H1 (cell line): ENCODE results near the gene ADGRV1. TPM values are rescaled to one million over a fixed set of nuclear protein-coding genes. Genes with fewer than 3 reads are reported as not detected.
A peak's percentile ranks its signal among the peaks of the same experiment; 100 is the strongest.

Experiments
- CTCF ChIA-PET: fragments of 300-600 bp; sonication (Branson Sonifier 250); formaldehyde crosslinking; loops from one replicate; lab custom pipeline; 2021; ENCODE audit not compliant: partially characterized antibody; lab: Charles Lee
- POLR2A ChIA-PET: fragments of 300-600 bp; sonication (Branson Sonifier 250); formaldehyde crosslinking; loops from one replicate; lab custom pipeline; 2021; ENCODE audit warnings: inconsistent platforms; ENCODE audit not compliant: partially characterized antibody; lab: Charles Lee
- DNase-seq, 2 experiments: peaks; one replicate each; pipeline versions ENCODE4 v3.0.0 to v3.0.0-alpha.2; 2010 to 2022; ENCODE audit warnings: low spot score in 2 of 2, low read depth in 1 of 2, mixed read lengths in 1 of 2
- FAIRE-seq: peaks from 2 replicates; lab custom pipeline; 2011; peaks lifted over from hg19 to GRCh38; lab: Jason Lieb, UNC
- H2AFZ ChIP-seq: 2 replicates; pipeline ENCODE4 v1.8.1; 2012; ENCODE audit warnings: low read length, inconsistent platforms
- H2AK5ac ChIP-seq: 2 replicates; pipeline ENCODE4 v1.6.1; 2013; ENCODE audit warnings: low read depth, low read length
- H2BK120ac ChIP-seq: replicated peaks from 2 replicates; pipeline ENCODE3; 2013; ENCODE audit warnings: low read depth, low read length, inconsistent platforms
- H2BK12ac ChIP-seq: 2 replicates; pipeline ENCODE4 v1.6.1; 2013; ENCODE audit warnings: low read depth, low read length
- H2BK15ac ChIP-seq: 2 replicates; pipeline ENCODE4 v1.6.1; 2013; ENCODE audit warnings: low read length
- H2BK20ac ChIP-seq: 2 replicates; pipeline ENCODE4 v1.6.1; 2013; ENCODE audit warnings: low read length
- H2BK5ac ChIP-seq: 2 replicates; pipeline ENCODE4 v1.6.1; 2013; ENCODE audit warnings: low read depth, low read length
- H3K14ac ChIP-seq: 2 replicates; pipeline ENCODE4 v1.6.1; 2013; ENCODE audit warnings: inconsistent platforms; ENCODE audit not compliant: insufficient read length
- H3K18ac ChIP-seq: 2 replicates; pipeline ENCODE4 v1.6.1; 2013; ENCODE audit warnings: low read length; ENCODE audit errors: extremely low read depth
- H3K23ac ChIP-seq: 2 replicates; pipeline ENCODE4 v1.6.1; 2013; ENCODE audit warnings: inconsistent platforms; ENCODE audit not compliant: insufficient read length
- H3K23me2 ChIP-seq: 2 replicates; pipeline ENCODE4 v1.6.1; 2013; ENCODE audit warnings: low read depth, low read length
- H3K27ac ChIP-seq: 2 replicates; pipeline ENCODE4 v1.6.1; 2011; ENCODE audit warnings: low read depth, low read length, inconsistent platforms
- H3K27me3 ChIP-seq, 4 experiments: replicated peaks in 1 of 4; 1 replicate in 1 of 4; 2 replicates in 3 of 4; pipeline versions ENCODE4 v1.6.1 to v1.8.1; 2011 to 2013; ENCODE audit warnings: low read length in 3 of 4, mild to moderate bottlenecking in 3 of 4, inconsistent platforms in 2 of 4, mixed read lengths in 2 of 4, moderate library complexity in 1 of 4; ENCODE audit not compliant: control insufficient read depth in 3 of 4, insufficient read depth in 3 of 4; ENCODE audit errors: extremely low read depth in 1 of 4
- H3K36me3 ChIP-seq, 4 experiments: 2 replicates each; pipeline versions ENCODE4 v1.6.1 to v1.8.1; 2011 to 2013; ENCODE audit warnings: mild to moderate bottlenecking in 4 of 4, low read length in 3 of 4, moderate library complexity in 2 of 4, control low read depth in 1 of 4, inconsistent platforms in 1 of 4; ENCODE audit not compliant: insufficient read depth in 4 of 4, control insufficient read depth in 2 of 4
- H3K4ac ChIP-seq: replicated peaks from 2 replicates; pipeline ENCODE3; 2013; ENCODE audit warnings: low read length, low read depth, mixed read lengths, inconsistent platforms; ENCODE audit not compliant: insufficient read length
- H3K4me1 ChIP-seq, 4 experiments: replicated peaks in 1 of 4; 1 replicate in 1 of 4; 2 replicates in 3 of 4; pipeline versions ENCODE4 v1.6.1 to v1.8.1; 2011 to 2013; ENCODE audit warnings: low read length in 3 of 4, inconsistent platforms in 2 of 4, mixed read lengths in 1 of 4; ENCODE audit not compliant: insufficient read depth in 4 of 4, control insufficient read depth in 3 of 4
- H3K4me2 ChIP-seq, 2 experiments: 2 replicates each; pipeline versions ENCODE4 v1.6.1 to v1.8.1; 2011 to 2013; ENCODE audit warnings: low read depth in 2 of 2, low read length in 2 of 2, control low read depth in 1 of 2, inconsistent platforms in 1 of 2, mild to moderate bottlenecking in 1 of 2; ENCODE audit not compliant: insufficient read depth in 1 of 2
- H3K4me3 ChIP-seq, 4 experiments: fragments of 200-600, 300-600 bp in 1 of 4; sonication (generic), shearing (Covaris generic), sonication (Bioruptor Twin) in 1 of 4; 2 replicates each; pipeline versions ENCODE4 v1.5.1 to v1.8.1; 2011 to 2016; ENCODE audit warnings: low read length in 4 of 4, low read depth in 3 of 4, control low read depth in 2 of 4, inconsistent platforms in 2 of 4, mild to moderate bottlenecking in 2 of 4, mixed read lengths in 1 of 4, moderate library complexity in 1 of 4; ENCODE audit not compliant: insufficient read depth in 2 of 4; ENCODE audit errors: extremely low read depth in 1 of 4
- H3K56ac ChIP-seq: replicated peaks from 2 replicates; pipeline ENCODE3; 2013; ENCODE audit warnings: low read depth, mild to moderate bottlenecking, mixed read lengths, low read length, inconsistent platforms; ENCODE audit not compliant: insufficient read length
- H3K79me1 ChIP-seq: 2 replicates; pipeline ENCODE4 v1.6.1; 2013; ENCODE audit warnings: low read depth, low read length, control low read depth
- H3K79me2 ChIP-seq, 2 experiments: 2 replicates each; pipeline versions ENCODE4 v1.6.1 to v1.8.1; 2012 to 2013; ENCODE audit warnings: low read length in 2 of 2, mild to moderate bottlenecking in 2 of 2, inconsistent platforms in 1 of 2; ENCODE audit not compliant: insufficient read depth in 2 of 2, control insufficient read depth in 1 of 2
- H3K9ac ChIP-seq, 4 experiments: replicated peaks in 1 of 4; 1 replicate in 1 of 4; 2 replicates in 3 of 4; pipeline versions ENCODE4 v1.6.1 to v1.8.1; 2011 to 2013; ENCODE audit warnings: low read depth in 3 of 4, low read length in 3 of 4, control low read depth in 2 of 4, mild to moderate bottlenecking in 2 of 4, moderate library complexity in 2 of 4, inconsistent platforms in 1 of 4; ENCODE audit errors: extremely low read depth in 1 of 4
- H3K9me3 ChIP-seq, 2 experiments: 2 replicates each; pipeline versions ENCODE4 v1.6.1 to v1.8.1; 2012 to 2013; ENCODE audit warnings: mild to moderate bottlenecking in 2 of 2, moderate library complexity in 2 of 2, control low read depth in 1 of 2, inconsistent platforms in 1 of 2, low read depth in 1 of 2, low read length in 1 of 2, mixed read lengths in 1 of 2; ENCODE audit not compliant: insufficient read depth in 2 of 2
- H4K20me1 ChIP-seq, 2 experiments: replicated peaks in 1 of 2; 2 replicates each; pipeline versions ENCODE3 to v1.8.1; 2011 to 2013; ENCODE audit warnings: inconsistent platforms in 2 of 2, low read length in 2 of 2, mild to moderate bottlenecking in 1 of 2; ENCODE audit not compliant: insufficient read depth in 2 of 2, control insufficient read depth in 1 of 2
- H4K5ac ChIP-seq: 2 replicates; pipeline ENCODE4 v1.6.1; 2013; ENCODE audit warnings: low read length, low read depth, mixed read lengths, inconsistent platforms; ENCODE audit not compliant: insufficient read length
- H4K8ac ChIP-seq: 2 replicates; pipeline ENCODE4 v1.8.0; 2013; ENCODE audit warnings: mild to moderate bottlenecking, moderate library complexity, low read length, inconsistent platforms; ENCODE audit not compliant: insufficient read depth; ENCODE audit errors: extremely low read depth
- H4K91ac ChIP-seq: replicated peaks from 2 replicates; pipeline ENCODE3; 2013; ENCODE audit warnings: low read length, mixed read lengths, inconsistent platforms; ENCODE audit not compliant: insufficient read length
- TCF12 ChIP-seq: IDR thresholded peaks from 2 replicates; pipeline ENCODE4 v1.6.1; 2011; ENCODE audit warnings: low read depth, mild to moderate bottlenecking, low read length
- WGBS, 2 experiments: shearing (Covaris generic) in 1 of 2; methylation state at CpG; one replicate each; pipeline versions ENCODE4 v1.1.6 to v1.1.7; 2013 to 2015; ENCODE audit warnings: low lambda C conversion rate in 2 of 2, mixed read lengths in 2 of 2, inconsistent platforms in 1 of 2, low coverage in 1 of 2, missing lambda C conversion rate in 1 of 2; ENCODE audit not compliant: insufficient replicate concordance in 2 of 2, insufficient coverage in 1 of 2, insufficient read length in 1 of 2; ENCODE audit errors: extremely low coverage in 1 of 2, missing lambda C conversion rate in 1 of 2; 5-methylcytosine and 5-hydroxymethylcytosine counted together
- polyA plus RNA-seq, 7 experiments: library from polyadenylated mRNA; depleted of rRNA in 3 of 7; stranded (reverse) in 5 of 7; unstranded in 2 of 7; fragments of >200 nt in 5 of 7; fragments of 200-250 nt in 2 of 7; gene quantifications; 1 replicate in 5 of 7; 2 replicates in 1 of 7; 4 replicates in 1 of 7; pipeline versions ENCODE4 v1.2.1 to v1.2.3, GENCODE V29; 2011 to 2013; ENCODE audit warnings: missing spikeins in 2 of 7, mixed read lengths in 2 of 7
- total RNA-seq: library from RNA; stranded (reverse); fragmentation: NEBNext Ultra II Directional; extraction: Animal tissue kit (Norgen Biotek cat#: 25700); gene quantifications from 2 replicates; pipeline ENCODE4 v1.2.1, GENCODE V29; 2021

The ADGRV1 gene
- total and polyA plus RNA-seq, 2 of the 8 experiments (the other 6 are each of a cell fraction or from before 2014, with no cell fraction given), result 53.1 to 62.2 TPM

- no peaks in the 10 kb centered on the region for H3K23me2 ChIP-seq
- no peak overlapping the region for H2AFZ ChIP-seq
- H3K36me3 ChIP-seq, result no peaks in the 10 kb centered on the region
- H2BK12ac ChIP-seq, result no peak overlapping the region
- no peak overlapping the region for H2BK5ac ChIP-seq
- no peak overlapping the region for H4K8ac ChIP-seq
- no peaks in the 10 kb centered on the region for H3K9me3 ChIP-seq
- H4K5ac ChIP-seq, result no peak overlapping the region
- H3K4me1 ChIP-seq, result peaks cover 0 to 2% (median 0%) of the 10 kb centered on the region in 4 experiments; a peak in 1 of 7 replicates
- no peaks in the 10 kb centered on the region for H3K79me2 ChIP-seq
- H3K79me1 ChIP-seq, result no peaks in the 10 kb centered on the region
- H3K56ac ChIP-seq, result no peak overlapping the region
- DNase-seq, result no peak
- peaks cover 0 to 2% of the 10 kb centered on the region in 2 experiments for H4K20me1 ChIP-seq
- H4K91ac ChIP-seq, result no peak overlapping the region
- H3K4ac ChIP-seq, result no peak overlapping the region
- H3K18ac ChIP-seq, result no peak overlapping the region
- H3K9ac ChIP-seq, result no peak overlapping the region
- no peak overlapping the region for H3K27ac ChIP-seq
- no peak overlapping the region for H2AK5ac ChIP-seq
- no peak overlapping the region for H3K23ac ChIP-seq
- no peak overlapping the region for H2BK15ac ChIP-seq
- H2BK120ac ChIP-seq, result no peak overlapping the region
- no peak overlapping the region for H3K14ac ChIP-seq
- WGBS, 2 experiments, result 87% methylated on average over 4 of the region's 4 CpGs; no CpG with 5 or more reads in 1 of the 2 experiments
- FAIRE-seq, result peak; percentile 19
- CTCF ChIA-PET, result no interaction called here
- no peak overlapping the region for H3K4me2 ChIP-seq
- no peaks in the 10 kb centered on the region for H3K27me3 ChIP-seq
- H2BK20ac ChIP-seq, result no peak overlapping the region
- no peak overlapping the region for H3K4me3 ChIP-seq
- POLR2A ChIA-PET, result interaction anchor here (0.6 to 1.2 kb wide), 2 partner anchors 12 to 184 kb away, joined by 3 to 4 read pairs; no protein-coding TSS in a partner anchor
- TF ChIP-seq TCF12, result no peak
Observed at GRCh38 chr5:91052977-91053740, 494.6 kb downstream of the ADGRV1 start.
